ENCODE data around the gene KRT28.
"Not testable (repeated sequence)": the region's sequence is repeated elsewhere in the genome, so short reads cannot be mapped to it uniquely, and the experiment has no call there.

Gene KRT28

GRCh38 chr17:40818733-40819527, 19.2 kb upstream of the KRT28 start:
- peak; percentile 82 for DNase-seq

GRCh38 chr17:40818343-40818732, 18.6 kb upstream of the KRT28 start:
- DNase-seq: no peak

- no peak for DNase-seq
Observed at GRCh38 chr17:40817103-40817682, 17.4 kb upstream of the KRT28 start.

GRCh38 chr17:40816569-40816968, 16.8 kb upstream of the KRT28 start:
- DNase-seq: no peak

GRCh38 chr17:40815381-40815780, 15.6 kb upstream of the KRT28 start:
- no peak for DNase-seq

GRCh38 chr17:40814657-40815056, 14.9 kb upstream of the KRT28 start:
- not testable (repeated sequence) for DNase-seq

GRCh38 chr17:40813804-40814203, 14.0 kb upstream of the KRT28 start:
- DNase-seq: no peak

- no peak for DNase-seq
Observed at GRCh38 chr17:40812639-40813038, 12.9 kb upstream of the KRT28 start.

GRCh38 chr17:40810494-40810893, 10.7 kb upstream of the KRT28 start:
- DNase-seq: no peak

GRCh38 chr17:40809721-40810421, 10.1 kb upstream of the KRT28 start:
- DNase-seq: no peak

- DNase-seq: no peak
Observed at GRCh38 chr17:40806131-40806530, 6.4 kb upstream of the KRT28 start.

GRCh38 chr17:40803617-40804082, 3.9 kb upstream of the KRT28 start:
- peak; percentile 61 for DNase-seq

GRCh38 chr17:40801157-40801556, 1.4 kb upstream of the KRT28 start:
- DNase-seq: no peak

GRCh38 chr17:40800381-40800780, 622 bp upstream of the KRT28 start:
- no peak for DNase-seq

GRCh38 chr17:40796846-40797245, 2.9 kb downstream of the KRT28 start:
- no peak for DNase-seq

GRCh38 chr17:40795019-40795667, 4.6 kb downstream of the KRT28 start:
- DNase-seq: no peak

GRCh38 chr17:40794466-40794865, 5.3 kb downstream of the KRT28 start:
- DNase-seq: no peak

GRCh38 chr17:40793832-40794231, 5.9 kb downstream of the KRT28 start:
- no peak for DNase-seq

GRCh38 chr17:40791787-40792436, 7.8 kb downstream of the KRT28 start:
- no peak for DNase-seq

GRCh38 chr17:40791111-40791510, 8.6 kb downstream of the KRT28 start:
- no peak for DNase-seq

- no peak for DNase-seq
Observed at GRCh38 chr17:40782450-40782849, 17.3 kb downstream of the KRT28 start, which contains the start of gene KRT27. TSS of gene KRT27 (minus strand) at chr17:40782550. CDS start at chr17:40782493, 57 bp downstream.

GRCh38 chr17:40779181-40779909, 20.4 kb downstream of the KRT28 start:
- DNase-seq: no peak
